Stomach (tissue), 9 donors: ENCODE measurements around the gene RNF166. TPM values are rescaled to one million over a fixed set of nuclear protein-coding genes. Genes with fewer than 3 reads are reported as not detected.

Source experiments
- DNase-seq, 2 donors: peaks; one replicate each; pipeline versions ENCODE4 v3.0.0 to v3.0.0-alpha.2; 2013 to 2019
- H3K27ac ChIP-seq, 5 donors: fragments of 200-600 bp in 4 of 5; sonication (generic) in 4 of 5; one replicate each; pipeline ENCODE4 v1.5.1; 2013 to 2019; ENCODE audit warnings: mild to moderate bottlenecking in 1 of 5, moderate library complexity in 1 of 5
- H3K27me3 ChIP-seq, 3 donors: fragments of 200-600 bp; sonication (generic); one replicate each; pipeline ENCODE4 v1.5.1; 2017 to 2019; ENCODE audit warnings: mixed run types in 1 of 3
- H3K36me3 ChIP-seq, 4 donors: fragments of 200-600 bp; sonication (generic); 1 replicate in 3 of 4; 2 replicates in 1 of 4; pipeline ENCODE4 v1.5.1; 2016 to 2019
- H3K4me1 ChIP-seq, 4 donors: fragments of 200-600 bp; sonication (generic); one replicate each; pipeline ENCODE4 v1.5.1; 2016 to 2019
- H3K4me3 ChIP-seq, 4 donors: fragments of 200-600 bp; sonication (generic) in 3 of 4; one replicate each; pipeline ENCODE4 v1.5.1; 2016 to 2019; ENCODE audit warnings: mild to moderate bottlenecking in 1 of 4
- H3K9me3 ChIP-seq, 4 donors: fragments of 200-600 bp; sonication (generic); one replicate each; pipeline ENCODE4 v1.5.1; 2016 to 2019
- CTCF ChIP-seq, 7 experiments: fragments of 450-650 bp in 4 of 7; fragments of 200-600 bp in 3 of 7; sonication (generic) in 3 of 7; IDR thresholded peaks; one replicate each; pipeline ENCODE4 v1.5.1; 2016 to 2019; ENCODE audit warnings: antibody characterized with exemption in 7 of 7, control low read depth in 2 of 7, mild to moderate bottlenecking in 1 of 7
- EP300 ChIP-seq: sonication (generic); formaldehyde crosslinking; IDR thresholded peaks from one replicate; pipeline ENCODE4 v1.6.1; 2017; ENCODE audit warnings: antibody characterized with exemption
- POLR2A ChIP-seq, 4 donors: fragments of 450-650 bp; IDR thresholded peaks; one replicate each; pipeline ENCODE4 v1.6.1; 2016; ENCODE audit warnings: antibody characterized with exemption in 4 of 4, control low read depth in 2 of 4, mild to moderate bottlenecking in 1 of 4, moderate library complexity in 1 of 4
- POLR2AphosphoS5 ChIP-seq, 3 donors: sonication (generic); formaldehyde crosslinking; IDR thresholded peaks; one replicate each; pipeline ENCODE4 v1.6.1; 2016; ENCODE audit warnings: antibody characterized with exemption in 3 of 3
- WGBS, 5 donors: extraction: QIAGEN DNeasy Blood & Tissue Kit in 3 of 5; methylation state at CpG; one replicate each; pipeline versions ENCODE4 v1.1.5 to v1.1.7; 2013 to 2018; 5-methylcytosine and 5-hydroxymethylcytosine counted together
- intact Hi-C: fragments of 100-400 bp; cut with DNase I; formaldehyde crosslinking; loops from one replicate; pipeline ENCODE4 v1.15.1; 2023; ENCODE audit warnings: low total_unique reads
- polyA plus RNA-seq, 3 donors: library from polyadenylated mRNA; stranded (reverse); fragments of 200-250 nt; gene quantifications; one replicate each; pipeline ENCODE4 v1.2.3, GENCODE V29; 2013
- total RNA-seq, 5 donors: library from RNA; depleted of rRNA; stranded (reverse); fragments of >200 nt; gene quantifications; one replicate each; pipeline versions ENCODE4 v1.1.0 to v1.2.3, GENCODE V29; 2014 to 2016
- donor health status: healthy with polysubstance abuse.
- donor health status: Bipolar disorder and iron deficiency.
- donor health status: healthy.

RNF166 gene
- total and polyA plus RNA-seq, 8 donors: 8.8 to 31.9 (median 13.9) TPM

- H3K27ac ChIP-seq: no peak overlapping the region
- WGBS, 5 donors: 89 to 94% (median 92%) methylated on average over 16 to 25 of the region's 25 CpGs
- peaks cover 8 to 46% (median 41%) of the 10 kb centered on the region in 4 donors for H3K36me3 ChIP-seq
- peaks cover 11 to 31% (median 21%) of the 10 kb centered on the region in 4 donors for H3K4me1 ChIP-seq
- H3K27me3 ChIP-seq: no peaks in the 10 kb centered on the region
- TF ChIP-seq POLR2AphosphoS5 (IDR thresholded peaks at IDR 0.05): no peak
- TF ChIP-seq POLR2A (IDR thresholded peaks at IDR 0.05): no peak
- no peak for TF ChIP-seq EP300
- no peak for TF ChIP-seq CTCF (IDR thresholded peaks at IDR 0.05)
- intact Hi-C loops: no loop called here
- no peak for DNase-seq
- H3K9me3 ChIP-seq: no peaks in the 10 kb centered on the region
- H3K4me3 ChIP-seq: no peak overlapping the region
These were observed 47.0 kb downstream of the RNF166 start for GRCh38 chr16:88659160-88659559.

GRCh38 chr16:88658714-88659113 is 47.5 kb downstream of the RNF166 start:
- peaks cover 7 to 27% (median 16%) of the 10 kb centered on the region in 4 donors for H3K4me1 ChIP-seq
- no peak overlapping the region for H3K27ac ChIP-seq
- WGBS, 5 donors: 88 to 94% (median 91%) methylated on average over 11 to 15 of the region's 15 CpGs
- H3K36me3 ChIP-seq: peaks cover 8 to 49% (median 46%) of the 10 kb centered on the region in 4 donors
- H3K4me3 ChIP-seq: no peak overlapping the region
- DNase-seq: no peak
- intact Hi-C loops: no loop called here
- no peak for TF ChIP-seq CTCF (IDR thresholded peaks at IDR 0.05)
- H3K9me3 ChIP-seq: no peaks in the 10 kb centered on the region
- H3K27me3 ChIP-seq: no peaks in the 10 kb centered on the region

- 88 to 93% (median 91%) methylated on average over 8 to 19 of the region's 19 CpGs for WGBS, 5 donors
- no peak for DNase-seq
- Histone ChIP-seq H3K4me1 (peaks cover 6 to 22% (median 10%) of the 10 kb centered on the region in 4 donors), H3K4me3 (no peak overlapping the region), H3K36me3 (peaks cover 8 to 62% (median 56%) of the 10 kb centered on the region in 4 donors), H3K9me3 (no peaks in the 10 kb centered on the region), H3K27me3 (no peaks in the 10 kb centered on the region), H3K27ac (no peak overlapping the region)
- intact Hi-C loops: no loop called here
- no peak for TF ChIP-seq POLR2A (IDR thresholded peaks at IDR 0.05)
- TF ChIP-seq POLR2AphosphoS5 (IDR thresholded peaks at IDR 0.05): no peak
- TF ChIP-seq CTCF (IDR thresholded peaks at IDR 0.05): no peak
- TF ChIP-seq EP300: no peak
These were observed 48.8 kb downstream of the RNF166 start for GRCh38 chr16:88657371-88657770.

GRCh38 chr16:88656291-88656980 is 49.8 kb downstream of the RNF166 start:
- 78 to 91% (median 87%) methylated on average over 17 to 25 of the region's 25 CpGs for WGBS, 5 donors
- Histone ChIP-seq H3K27me3 (no peaks in the 10 kb centered on the region), H3K9me3 (no peaks in the 10 kb centered on the region), H3K4me3 (no peak overlapping the region), H3K4me1 (peaks cover 7 to 19% (median 9%) of the 10 kb centered on the region in 4 donors), H3K27ac (no peak overlapping the region), H3K36me3 (peaks cover 8 to 65% (median 57%) of the 10 kb centered on the region in 4 donors)
- TF ChIP-seq EP300 (no peak), CTCF (IDR thresholded peaks at IDR 0.05) (no peak), POLR2AphosphoS5 (IDR thresholded peaks at IDR 0.05) (no peak), POLR2A (IDR thresholded peaks at IDR 0.05) (no peak)
- intact Hi-C loops: no loop called here
- no peak for DNase-seq
